ENCODE results near the gene HNRNPA0. TPM values are rescaled to one million over a fixed set of nuclear protein-coding genes. Genes with fewer than 3 reads are reported as not detected.

The HNRNPA0 gene
- total RNA-seq, 1 experiment from 2014 or later, result 68.5 TPM

- no peaks in the 10 kb centered on the region for H3K27me3 Mint-ChIP-seq (ENCODE audit: low read depth)
- Histone ChIP-seq H3K79me2 (ENCODE audit: insufficient read depth, low read length) (no peaks in the 10 kb centered on the region), H3K56ac (ENCODE audit: insufficient read length, low read depth, low read length) (no peak overlapping the region), H4K5ac (ENCODE audit: insufficient read length, low read depth, low read length) (no peak overlapping the region), H3K27me3 (ENCODE audit: insufficient read depth, low read length) (no peaks in the 10 kb centered on the region), H4K91ac (ENCODE audit: insufficient read length, low read depth, low read length) (no peak overlapping the region), H3K79me1 (ENCODE audit: insufficient read depth, low read depth, low read length, poor library complexity, severe bottlenecking) (peaks cover 2% of the 10 kb centered on the region), H4K8ac (replicated peaks; ENCODE audit: insufficient read length, low read depth, low read length) (no peak overlapping the region), H2BK12ac (ENCODE audit: insufficient read length, low read depth, low read length) (no peak overlapping the region), H3K4me2 (ENCODE audit: insufficient read depth, insufficient read length, low read length) (no peak overlapping the region), H3K9me3 (ENCODE audit: control insufficient read depth, low read depth, low read length) (no peaks in the 10 kb centered on the region), H2BK20ac (ENCODE audit: low read depth, low read length, poor library complexity, severe bottlenecking) (no peak overlapping the region), H3K9ac (ENCODE audit: extremely low read depth, insufficient read length, low read length) (no peak overlapping the region), H3K23ac (ENCODE audit: insufficient read length, low read depth, low read length) (no peak overlapping the region), H4K20me1 (ENCODE audit: control insufficient read depth, insufficient read depth, insufficient read length) (no peaks in the 10 kb centered on the region), H2BK120ac (ENCODE audit: low read depth, low read length, poor library complexity, severe bottlenecking) (no peak overlapping the region), H3K4ac (ENCODE audit: low read depth, low read length) (no peak overlapping the region), H2AK5ac (ENCODE audit: insufficient read length, low read length) (no peak overlapping the region), H3K27ac (ENCODE audit: insufficient read length, low read depth, low read length) (no peak overlapping the region), H2AFZ (ENCODE audit: low read length) (no peak overlapping the region), H3K4me1 (ENCODE audit: insufficient read depth, low read length) (no peaks in the 10 kb centered on the region), H3K23me2 (ENCODE audit: insufficient read length, low read depth, low read length, poor library complexity, severe bottlenecking) (no peaks in the 10 kb centered on the region), H3K14ac (ENCODE audit: insufficient read depth, low read length) (no peak overlapping the region), H2BK15ac (ENCODE audit: low read depth, low read length) (no peak overlapping the region), H3T11ph (ENCODE audit: low read length) (no peak overlapping the region), H2BK5ac (ENCODE audit: insufficient read length, low read length) (no peak overlapping the region), H3K18ac (ENCODE audit: insufficient read length, low read depth, low read length) (no peak overlapping the region)
- H3K4me3 Mint-ChIP-seq, result no peak overlapping the region
- peaks cover 0 to 4% of the 10 kb centered on the region in 2 experiments; a peak in 1 of 4 replicates for H3K4me1 Mint-ChIP-seq
- peaks cover 14 to 19% (median 17%) of the 10 kb centered on the region in 3 experiments for H3K36me3 Mint-ChIP-seq (ENCODE audit: insufficient read depth in 1 of 3, low read depth in 3 of 3)
- DNase-seq, result no peak
- peak overlapping the region in 1 of 3 experiments; percentile 5; a peak in 1 of 7 replicates for H3K27ac Mint-ChIP-seq
- no peak for TF ChIP-seq CTCF (conservative IDR thresholded peaks at IDR 0.05)
- peaks cover 7% of the 10 kb centered on the region in 2 experiments; a peak in 3 of 5 replicates for H3K9me3 Mint-ChIP-seq
These were observed 35.6 kb downstream of the HNRNPA0 start for GRCh38 chr5:137718611-137719010.
